SK-N-SH treated with all-trans-retinoic acid at 6 μM for 48 hours (cell line): ENCODE measurements around the gene RTN4R.

Experiments used
- ATAC-seq: fragments of 200-7000 bp; cut with Tn5 transposase; 3 replicates; pipeline ENCODE4 v1.9.1; 2020; ENCODE audit warnings: mild to moderate bottlenecking, moderate library complexity
- ARNTL ChIP-seq: fragments of 450-650 bp; formaldehyde crosslinking; IDR thresholded peaks from 2 replicates; pipeline ENCODE4 v1.5.0; 2020; ENCODE audit warnings: low read depth, mild to moderate bottlenecking, moderate library complexity, borderline replicate concordance
- BACH2 ChIP-seq: fragments of 250-450 bp; sonication (Bioruptor Pico); IDR thresholded peaks from 2 replicates; pipeline ENCODE4 v1.9.0; 2021; ENCODE audit warnings: mild to moderate bottlenecking, borderline replicate concordance
- CREB5 ChIP-seq: fragments of 250-450 bp; sonication (Bioruptor Pico); IDR thresholded peaks from 2 replicates; pipeline ENCODE4 v1.5.1; 2020; ENCODE audit warnings: low read depth, mild to moderate bottlenecking, moderate library complexity
- CSRNP3 ChIP-seq: fragments of 250-450 bp; sonication (Bioruptor Pico); IDR thresholded peaks from 2 replicates; pipeline ENCODE4 v1.5.1; 2021; ENCODE audit warnings: mild to moderate bottlenecking, moderate library complexity
- ESRRG ChIP-seq: fragments of 250-450 bp; sonication (Bioruptor Pico); IDR thresholded peaks from 2 replicates; pipeline ENCODE4 v1.6.1; 2021; ENCODE audit warnings: mild to moderate bottlenecking
- GLIS3 ChIP-seq: fragments of 250-450 bp; sonication (Bioruptor Pico); IDR thresholded peaks from 2 replicates; pipeline ENCODE4 v1.5.0; 2020; ENCODE audit warnings: mild to moderate bottlenecking, moderate library complexity
- ISL1 ChIP-seq: fragments of 250-450 bp; sonication (Bioruptor Pico); IDR thresholded peaks from 2 replicates; pipeline ENCODE4 v2.1.2; 2022; ENCODE audit warnings: mild to moderate bottlenecking, moderate library complexity
- OSR1 ChIP-seq: fragments of 250-450 bp; sonication (Bioruptor Pico); IDR thresholded peaks from 2 replicates; pipeline ENCODE4 v1.8.0; 2022; ENCODE audit warnings: moderate library complexity, mild to moderate bottlenecking, inconsistent platforms
- PATZ1 ChIP-seq: fragments of 250-450 bp; sonication (Bioruptor Pico); IDR thresholded peaks from 2 replicates; pipeline ENCODE4 v1.8.0; 2020; ENCODE audit warnings: mild to moderate bottlenecking, moderate library complexity, borderline replicate concordance
- POU6F1 ChIP-seq: fragments of 250-450 bp; sonication (Bioruptor Pico); IDR thresholded peaks from 2 replicates; pipeline ENCODE4 v1.8.0; 2021; ENCODE audit warnings: low read depth, mild to moderate bottlenecking, moderate library complexity, borderline replicate concordance
- PPARA ChIP-seq: fragments of 250-450 bp; sonication (Bioruptor Pico); IDR thresholded peaks from 2 replicates; pipeline ENCODE4 v1.5.0; 2020; ENCODE audit warnings: mild to moderate bottlenecking, borderline replicate concordance
- RARB ChIP-seq: fragments of 250-450 bp; sonication (Bioruptor Pico); IDR thresholded peaks from 2 replicates; pipeline ENCODE4 v1.8.0; 2021; ENCODE audit warnings: mild to moderate bottlenecking, moderate library complexity
- TCF4 ChIP-seq: fragments of 250-450 bp; sonication (Bioruptor Pico); IDR thresholded peaks from 2 replicates; pipeline ENCODE4 v1.8.0; 2021; ENCODE audit warnings: mild to moderate bottlenecking, moderate library complexity, borderline replicate concordance
- TOX ChIP-seq: fragments of 250-450 bp; sonication (Bioruptor Pico); IDR thresholded peaks from 2 replicates; pipeline ENCODE4 v1.8.0; 2021; ENCODE audit warnings: mild to moderate bottlenecking, moderate library complexity, borderline replicate concordance
- ZC3H10 ChIP-seq: fragments of 250-450 bp; sonication (Bioruptor Pico); IDR thresholded peaks from 2 replicates; pipeline ENCODE4 v1.5.1; 2021; ENCODE audit warnings: mild to moderate bottlenecking, moderate library complexity
- ZFP30 ChIP-seq: fragments of 450-650 bp; formaldehyde crosslinking; IDR thresholded peaks from 2 replicates; pipeline ENCODE4 v1.5.0; 2022; ENCODE audit warnings: mild to moderate bottlenecking, moderate library complexity
- ZNF565 ChIP-seq: fragments of 450-650 bp; formaldehyde crosslinking; conservative IDR thresholded peaks from 2 replicates; pipeline ENCODE4 v1.5.0; 2020; ENCODE audit warnings: low read depth, mild to moderate bottlenecking, moderate library complexity
- ZNF70 ChIP-seq: fragments of 450-650 bp; formaldehyde crosslinking; IDR thresholded peaks from 2 replicates; pipeline ENCODE4 v1.5.0; 2020; ENCODE audit warnings: mild to moderate bottlenecking, moderate library complexity
- ZNF8 ChIP-seq: fragments of 450-650 bp; formaldehyde crosslinking; IDR thresholded peaks from 2 replicates; pipeline ENCODE4 v1.5.0; 2020; ENCODE audit warnings: mild to moderate bottlenecking, moderate library complexity

The RTN4R gene

GRCh38 chr22:20245577-20246367 lies 22.3 kb downstream of the RTN4R start (continued):
- TF ChIP-seq ZNF70 (CRISPR knock-in tag) (no peak), ZC3H10 (CRISPR knock-in tag) (no peak), ARNTL (CRISPR knock-in tag) (no peak), ESRRG (CRISPR knock-in tag) (no peak), CSRNP3 (CRISPR knock-in tag) (no peak)

GRCh38 chr22:20244691-20245576 lies 23.2 kb downstream of the RTN4R start:
- no peak for ATAC-seq
- TF ChIP-seq ZNF8 (CRISPR knock-in tag) = no peak

- ATAC-seq = no peak
- TF ChIP-seq RARB (CRISPR knock-in tag) = no peak
- TF ChIP-seq BACH2 (CRISPR knock-in tag) = no peak
- no peak for TF ChIP-seq OSR1 (CRISPR knock-in tag)
- TF ChIP-seq ZNF8 (CRISPR knock-in tag) = no peak
- no peak for TF ChIP-seq ZNF70 (CRISPR knock-in tag)
- no peak for TF ChIP-seq TOX (CRISPR knock-in tag)
- no peak for TF ChIP-seq PPARA (CRISPR knock-in tag)
- no peak for TF ChIP-seq ARNTL (CRISPR knock-in tag)
- no peak for TF ChIP-seq TCF4 (CRISPR knock-in tag)
- TF ChIP-seq POU6F1 = no peak
- TF ChIP-seq GLIS3 (CRISPR knock-in tag) = no peak
- no peak for TF ChIP-seq ZC3H10 (CRISPR knock-in tag)
- no peak for TF ChIP-seq CREB5
- no peak for TF ChIP-seq CSRNP3 (CRISPR knock-in tag)
- TF ChIP-seq ZNF565 (CRISPR knock-in tag) = no peak
- TF ChIP-seq, all 23 proteins: peak for 0
Observed at GRCh38 chr22:20244250-20244648, 23.9 kb downstream of the RTN4R start.

- peak; percentile 89 for ATAC-seq
- no peak for TF ChIP-seq CREB5
- TF ChIP-seq ISL1 (CRISPR knock-in tag) = no peak
- no peak for TF ChIP-seq GLIS3 (CRISPR knock-in tag)
- no peak for TF ChIP-seq CSRNP3 (CRISPR knock-in tag)
- TF ChIP-seq PPARA (CRISPR knock-in tag) = no peak
- TF ChIP-seq ZFP30 = no peak
- no peak for TF ChIP-seq POU6F1
- no peak for TF ChIP-seq TOX (CRISPR knock-in tag)
- no peak for TF ChIP-seq ZNF8 (CRISPR knock-in tag)
- TF ChIP-seq PATZ1 (CRISPR knock-in tag) = no peak
- no peak for TF ChIP-seq ZNF70 (CRISPR knock-in tag)
Observed at GRCh38 chr22:20243537-20244249, 24.4 kb downstream of the RTN4R start.
